HepG2 (cell line): Measurements from ENCODE around the gene FBLIM1. TPM values are rescaled to one million over a fixed set of nuclear protein-coding genes. Genes with fewer than 3 reads are reported as not detected.

Source experiments
- ATAC-seq: fragments of 200-7000 bp; cut with Tn5 transposase; 3 replicates; pipeline ENCODE4 v1.9.1; 2020; ENCODE audit warnings: mild to moderate bottlenecking, moderate library complexity
- BruUV-seq: library from RNA; stranded (reverse); fragments of 400-500 nt; replicated peaks from 2 replicates; lab custom pipeline; 2021; lab: Mats Ljungman, UMichigan
- CTCF ChIA-PET: fragments of 300-600 bp; formaldehyde crosslinking; extraction: SDS; loops from one replicate; lab custom pipeline; 2021; ENCODE audit warnings: low total read pairs, inconsistent platforms, low intra/inter-chr PET ratio; lab: Yijun Ruan, JAX
- POLR2A ChIA-PET: fragments of 350-600 bp; sonication (Branson Sonifier 250); formaldehyde crosslinking; loops from one replicate; lab custom pipeline; 2020; ENCODE audit warnings: antibody characterized with exemption, inconsistent platforms; lab: Yijun Ruan, JAX
- DNase-seq: peaks from one replicate; pipeline ENCODE4 v3.0.0-alpha.2; 2015; ENCODE audit warnings: low spot score
- FAIRE-seq: peaks from 3 replicates; lab custom pipeline; 2011; peaks lifted over from hg19 to GRCh38; lab: Jason Lieb, UNC
- H2AFZ ChIP-seq: one replicate; pipeline ENCODE4 v1.6.1; 2011; ENCODE audit warnings: low read length, inconsistent platforms
- H3K27ac ChIP-seq: fragments of 300-600 bp; 3 replicates; pipeline ENCODE4 v1.8.0; 2011; ENCODE audit warnings: mixed run types, mild to moderate bottlenecking, mixed read lengths, low read length, inconsistent platforms; ENCODE audit not compliant: insufficient read depth; ENCODE audit errors: extremely low read length
- H3K27me3 ChIP-seq, 2 experiments: fragments of 200-600 bp in 1 of 2; 2 replicates in 1 of 2; 3 replicates in 1 of 2; pipeline versions ENCODE4 v1.6.0 to v1.8.0; 2011; ENCODE audit warnings: low read length in 2 of 2, mild to moderate bottlenecking in 2 of 2, moderate library complexity in 2 of 2, inconsistent platforms in 1 of 2; ENCODE audit not compliant: insufficient read depth in 2 of 2, control insufficient read depth in 1 of 2
- H3K36me3 ChIP-seq, 2 experiments: fragments of 200-600 bp in 1 of 2; replicated peaks in 1 of 2; 2 replicates in 1 of 2; 3 replicates in 1 of 2; pipeline versions ENCODE4 v1.5.1 to v1.8.0; 2011; ENCODE audit warnings: low read length in 2 of 2, inconsistent platforms in 1 of 2; ENCODE audit not compliant: insufficient read depth in 2 of 2, control insufficient read depth in 1 of 2
- H3K4me1 ChIP-seq: 2 replicates; pipeline ENCODE4 v1.5.1; 2012; ENCODE audit warnings: low read length, inconsistent platforms; ENCODE audit not compliant: insufficient read depth
- H3K4me2 ChIP-seq: 2 replicates; pipeline ENCODE4 v1.6.0; 2011; ENCODE audit warnings: low read depth, low read length, inconsistent platforms
- H3K4me3 ChIP-seq, 3 experiments: fragments of 200-600 bp in 1 of 3; sonication (generic), shearing (Covaris generic) in 1 of 3; replicated peaks in 1 of 3; 2 replicates each; pipeline ENCODE4 v1.5.1; 2011 to 2016; ENCODE audit warnings: low read length in 3 of 3, inconsistent platforms in 2 of 3, low read depth in 2 of 3, mild to moderate bottlenecking in 2 of 3, control low read depth in 1 of 3, mixed read lengths in 1 of 3; ENCODE audit not compliant: insufficient read depth in 1 of 3
- H3K79me2 ChIP-seq: one replicate; pipeline ENCODE4 v1.6.1; 2011; ENCODE audit warnings: low read length, inconsistent platforms; ENCODE audit not compliant: insufficient read depth
- H3K9ac ChIP-seq: 2 replicates; pipeline ENCODE4 v1.6.0; 2011; ENCODE audit warnings: mild to moderate bottlenecking, low read depth, low read length, inconsistent platforms; ENCODE audit not compliant: insufficient read depth
- H3K9me3 ChIP-seq: 2 replicates; pipeline ENCODE4 v1.5.1; 2012; ENCODE audit warnings: mild to moderate bottlenecking, low read length
- H4K20me1 ChIP-seq: 2 replicates; pipeline ENCODE4 v1.6.0; 2011; ENCODE audit warnings: inconsistent platforms, mild to moderate bottlenecking, low read length, moderate library complexity; ENCODE audit not compliant: insufficient read depth
- BCL6 ChIP-seq: IDR thresholded peaks from 2 replicates; pipeline ENCODE4 v1.6.1; 2016; ENCODE audit warnings: missing genetic modification reagents, missing compliant biosample characterization
- FOXP1 ChIP-seq, 2 experiments: fragments of 450-650 bp in 1 of 2; IDR thresholded peaks; 2 replicates each; pipeline ENCODE4 v1.6.1; 2017 to 2018; ENCODE audit warnings: antibody characterized with exemption in 1 of 2
- POLR2G ChIP-seq: fragments of 200-400 bp; formaldehyde crosslinking; IDR thresholded peaks from 2 replicates; pipeline ENCODE4 v1.6.1; 2018; ENCODE audit warnings: mild to moderate bottlenecking, low read depth, low read length, moderate library complexity
- RFX3 ChIP-seq: IDR thresholded peaks from 2 replicates; pipeline ENCODE4 v1.6.1; 2016; ENCODE audit warnings: missing biosample characterization, missing genetic modification reagents
- RFXAP ChIP-seq: sonication (generic); formaldehyde crosslinking; IDR thresholded peaks from 2 replicates; pipeline ENCODE4 v1.4.0; 2020; ENCODE audit warnings: missing genetic modification reagents, borderline replicate concordance
- RXRB ChIP-seq: IDR thresholded peaks from 2 replicates; pipeline ENCODE4 v1.6.1; 2016; ENCODE audit warnings: borderline replicate concordance, missing genetic modification reagents, missing compliant biosample characterization
- SATB2 ChIP-seq: sonication (generic); formaldehyde crosslinking; IDR thresholded peaks from 2 replicates; pipeline ENCODE4 v1.5.0; 2020; ENCODE audit warnings: missing genetic modification reagents
- TEAD3 ChIP-seq: optimal IDR thresholded peaks from 2 replicates; pipeline ENCODE3; 2016; ENCODE audit warnings: borderline replicate concordance
- WIZ ChIP-seq: sonication (generic); formaldehyde crosslinking; IDR thresholded peaks from 2 replicates; pipeline ENCODE4 v1.5.1; 2020; ENCODE audit warnings: mild to moderate bottlenecking, missing genetic modification reagents
- ZNF121 ChIP-seq: sonication (generic); formaldehyde crosslinking; IDR thresholded peaks from 2 replicates; pipeline ENCODE4 v1.5.0; 2020; ENCODE audit warnings: mild to moderate bottlenecking, missing genetic modification reagents
- ZNF20 ChIP-seq: sonication (generic); formaldehyde crosslinking; IDR thresholded peaks from 2 replicates; pipeline ENCODE4 v1.4.0; 2020; ENCODE audit warnings: mild to moderate bottlenecking, moderate library complexity, missing genetic modification reagents
- ZNF614 ChIP-seq: IDR thresholded peaks from 2 replicates; pipeline ENCODE4 v1.6.1; 2018; ENCODE audit warnings: missing biosample characterization, missing genetic modification reagents, inconsistent platforms, borderline replicate concordance
- WGBS: methylation state at CpG from one replicate; pipeline ENCODE4 v1.1.6; 2017; ENCODE audit warnings: low lambda C conversion rate; 5-methylcytosine and 5-hydroxymethylcytosine counted together
- in situ Hi-C: cut with HindIII; loops from 2 replicates; pipeline ENCODE4 v1.10.0; 2017; ENCODE audit warnings: low pct_unique_long_range_greater_than_20kb; ENCODE audit not compliant: extremely low pct_ligation_motif_present
- intact Hi-C: fragments of 100-400 bp; cut with micrococcal nuclease; formaldehyde crosslinking; loops from one replicate; pipeline ENCODE4 v1.10.0; 2022; ENCODE audit not compliant: unreplicated experiment
- polyA plus RNA-seq, 8 experiments: library from polyadenylated mRNA; depleted of rRNA in 3 of 8; stranded (reverse) in 7 of 8; unstranded in 1 of 8; fragments of >200 nt; fragmentation: Illumina TruSeq in 4 of 8; extraction: Trizol in 4 of 8; gene quantifications; 2 replicates each; pipeline versions ENCODE4 v1.2.1 to v1.2.3, GENCODE V29; 2011 to 2016; ENCODE audit warnings: low read depth in 4 of 8, missing spikeins in 1 of 8, mixed read lengths in 1 of 8; ENCODE audit not compliant: insufficient read depth in 1 of 8
- total RNA-seq, 5 experiments: library from RNA; depleted of rRNA; stranded (reverse); fragments of >200 nt; fragmentation: Illumina TruSeq; extraction: Trizol; gene quantifications; 2 replicates each; pipeline ENCODE4 v1.2.3, GENCODE V29; 2016; ENCODE audit warnings: low read depth in 1 of 5

Gene FBLIM1
- total and polyA plus RNA-seq, 2 of the 13 experiments (the other 11 are each of a cell fraction or from before 2014, with no cell fraction given), result 10.6 to 23.0 TPM

- DNase-seq, result peak; percentile 38
- Histone ChIP-seq H3K79me2 (no peaks in the 10 kb centered on the region), H3K27ac (no peak overlapping the region), H3K4me3 (no peak overlapping the region), H3K27me3 (0 out of 5 replicates have a peak, but pooled peaks cover 0 to 3% of the 10 kb centered on the region in 2 experiments), H3K4me2 (peak overlapping the region; percentile 25; the same call in 1 of the 2 replicates), H3K9me3 (no peaks in the 10 kb centered on the region), H2AFZ (no peak overlapping the region), H3K4me1 (peaks cover 28% of the 10 kb centered on the region), H4K20me1 (no peaks in the 10 kb centered on the region), H3K9ac (no peak overlapping the region), H3K36me3 (no peaks in the 10 kb centered on the region)
- TF ChIP-seq TEAD3 (CRISPR knock-in tag), result peak; percentile 25
- TF ChIP-seq RFXAP (CRISPR knock-in tag), result no peak
- peak; percentile 16; the same call in 1 of the 2 replicates for TF ChIP-seq BCL6 (CRISPR knock-in tag)
- no peak for TF ChIP-seq RFX3 (CRISPR knock-in tag)
- no peak for TF ChIP-seq ZNF20 (CRISPR knock-in tag)
- TF ChIP-seq POLR2G, result no peak
- TF ChIP-seq ZNF614 (CRISPR knock-in tag), result no peak
- TF ChIP-seq WIZ, result no peak
- 0 out of 2 replicates have a peak, but pooled peaks have one; percentile 25 for TF ChIP-seq FOXP1 (IDR thresholded peaks at IDR 0.05)
- 0 out of 2 replicates have a peak, but pooled peaks have one; percentile 18 for TF ChIP-seq FOXP1 (CRISPR knock-in tag; IDR thresholded peaks at IDR 0.05)
- TF ChIP-seq ZNF121 (CRISPR knock-in tag), result peak; percentile 45; the same call in 1 of the 2 replicates
- no peak for TF ChIP-seq SATB2 (CRISPR knock-in tag)
- no peak for TF ChIP-seq RXRB (CRISPR knock-in tag)
- BruUV-seq, result no TSS peak
- no peak for FAIRE-seq
- ChIA-PET POLR2A (interaction anchor here (0.6 kb wide), 1 partner anchor 22 kb away, joined by 4 read pairs; no protein-coding TSS in a partner anchor), CTCF (no interaction called here)
- intact Hi-C loops (no loop called here), in situ Hi-C loops (no loop called here)
- WGBS, result 0% methylated on average over 1 of the region's 1 CpG
- ATAC-seq, result peak; percentile 61
These were observed 50.4 kb downstream of the FBLIM1 start for GRCh38 chr1:15808955-15809354.
